ENCODE results near the gene TBCD.
"Not testable (repeated sequence)": the region's sequence is repeated elsewhere in the genome, so short reads cannot be mapped to it uniquely, and the experiment has no call there.

Gene TBCD

GRCh38 chr17:82974136-82974952 lies 222.5 kb downstream of the TBCD start:
- H3K36me3 ChIP-seq (ENCODE audit: insufficient read depth, low read length) = no peaks in the 10 kb centered on the region
- H3K4me1 ChIP-seq (ENCODE audit: control insufficient read depth, insufficient read depth, low read length, unreplicated experiment) = no peaks in the 10 kb centered on the region
- no peaks in the 10 kb centered on the region for H3K27me3 ChIP-seq (ENCODE audit: insufficient read depth, low read length)
- no peak overlapping the region for H3K4me3 ChIP-seq (ENCODE audit: low read depth, low read length)
- no peak overlapping the region for H3K27ac ChIP-seq (ENCODE audit: low read depth, low read length)
- H2AFZ ChIP-seq (ENCODE audit: low read length, unreplicated experiment) = no peak overlapping the region
- H3K79me2 ChIP-seq (ENCODE audit: control insufficient read depth, insufficient read depth, low read length, unreplicated experiment) = no peaks in the 10 kb centered on the region

GRCh38 chr17:82976982-82977488 lies 225.2 kb downstream of the TBCD start:
- Histone ChIP-seq H2AFZ (ENCODE audit: low read length, unreplicated experiment) (no peak overlapping the region), H3K27ac (ENCODE audit: low read depth, low read length) (no peak overlapping the region)

GRCh38 chr17:82977606-82978005 lies 225.7 kb downstream of the TBCD start:
- H3K27me3 ChIP-seq (ENCODE audit: insufficient read depth, low read length) = no peaks in the 10 kb centered on the region
- no peak overlapping the region for H3K27ac ChIP-seq (ENCODE audit: low read depth, low read length)
- no peaks in the 10 kb centered on the region for H3K79me2 ChIP-seq (ENCODE audit: control insufficient read depth, insufficient read depth, low read length, unreplicated experiment)
- no peak overlapping the region for H2AFZ ChIP-seq (ENCODE audit: low read length, unreplicated experiment)
- H3K36me3 ChIP-seq (ENCODE audit: insufficient read depth, low read length) = no peaks in the 10 kb centered on the region
- no peak overlapping the region for H3K4me3 ChIP-seq (ENCODE audit: low read depth, low read length)
- no peaks in the 10 kb centered on the region for H3K4me1 ChIP-seq (ENCODE audit: control insufficient read depth, insufficient read depth, low read length, unreplicated experiment)

More at GRCh38 chr17:82976982-82977488, 225.2 kb downstream of the TBCD start:
- H3K4me1 ChIP-seq (ENCODE audit: control insufficient read depth, insufficient read depth, low read length, unreplicated experiment) = no peaks in the 10 kb centered on the region
- no peaks in the 10 kb centered on the region for H3K27me3 ChIP-seq (ENCODE audit: insufficient read depth, low read length)
- no peaks in the 10 kb centered on the region for H3K36me3 ChIP-seq (ENCODE audit: insufficient read depth, low read length)
- no peaks in the 10 kb centered on the region for H3K79me2 ChIP-seq (ENCODE audit: control insufficient read depth, insufficient read depth, low read length, unreplicated experiment)
- H3K4me3 ChIP-seq (ENCODE audit: low read depth, low read length) = no peak overlapping the region

GRCh38 chr17:82978765-82979349 lies 227.0 kb downstream of the TBCD start:
- Histone ChIP-seq H3K36me3 (ENCODE audit: insufficient read depth, low read length) (no peaks in the 10 kb centered on the region), H3K27ac (ENCODE audit: low read depth, low read length) (no peak overlapping the region), H2AFZ (ENCODE audit: low read length, unreplicated experiment) (no peak overlapping the region), H3K27me3 (ENCODE audit: insufficient read depth, low read length) (no peaks in the 10 kb centered on the region), H3K4me1 (ENCODE audit: control insufficient read depth, insufficient read depth, low read length, unreplicated experiment) (no peaks in the 10 kb centered on the region), H3K79me2 (ENCODE audit: control insufficient read depth, insufficient read depth, low read length, unreplicated experiment) (no peaks in the 10 kb centered on the region), H3K4me3 (ENCODE audit: low read depth, low read length) (no peak overlapping the region)

- Histone ChIP-seq H3K4me3 (ENCODE audit: low read depth, low read length) (no peak overlapping the region), H3K36me3 (ENCODE audit: insufficient read depth, low read length) (no peaks in the 10 kb centered on the region), H3K27me3 (ENCODE audit: insufficient read depth, low read length) (no peaks in the 10 kb centered on the region), H3K79me2 (ENCODE audit: control insufficient read depth, insufficient read depth, low read length, unreplicated experiment) (no peaks in the 10 kb centered on the region), H3K27ac (ENCODE audit: low read depth, low read length) (no peak overlapping the region), H2AFZ (ENCODE audit: low read length, unreplicated experiment) (no peak overlapping the region), H3K4me1 (ENCODE audit: control insufficient read depth, insufficient read depth, low read length, unreplicated experiment) (no peaks in the 10 kb centered on the region)
These were observed 227.9 kb downstream of the TBCD start for GRCh38 chr17:82979718-82980117.

GRCh38 chr17:82980632-82981031 lies 228.8 kb downstream of the TBCD start:
- Histone ChIP-seq H3K4me1 (ENCODE audit: control insufficient read depth, insufficient read depth, low read length, unreplicated experiment) (no peaks in the 10 kb centered on the region), H3K36me3 (ENCODE audit: insufficient read depth, low read length) (no peaks in the 10 kb centered on the region), H3K27me3 (ENCODE audit: insufficient read depth, low read length) (no peaks in the 10 kb centered on the region), H2AFZ (ENCODE audit: low read length, unreplicated experiment) (no peak overlapping the region), H3K27ac (ENCODE audit: low read depth, low read length) (no peak overlapping the region), H3K79me2 (ENCODE audit: control insufficient read depth, insufficient read depth, low read length, unreplicated experiment) (no peaks in the 10 kb centered on the region), H3K4me3 (ENCODE audit: low read depth, low read length) (no peak overlapping the region)

GRCh38 chr17:82981141-82981730 lies 229.4 kb downstream of the TBCD start:
- H2AFZ ChIP-seq (ENCODE audit: low read length, unreplicated experiment) = no peak overlapping the region
- H3K4me1 ChIP-seq (ENCODE audit: control insufficient read depth, insufficient read depth, low read length, unreplicated experiment) = no peaks in the 10 kb centered on the region
- H3K36me3 ChIP-seq (ENCODE audit: insufficient read depth, low read length) = no peaks in the 10 kb centered on the region
- H3K27me3 ChIP-seq (ENCODE audit: insufficient read depth, low read length) = no peaks in the 10 kb centered on the region
- no peak overlapping the region for H3K27ac ChIP-seq (ENCODE audit: low read depth, low read length)
- no peaks in the 10 kb centered on the region for H3K79me2 ChIP-seq (ENCODE audit: control insufficient read depth, insufficient read depth, low read length, unreplicated experiment)
- H3K4me3 ChIP-seq (ENCODE audit: low read depth, low read length) = no peak overlapping the region

- H3K27me3 ChIP-seq (ENCODE audit: insufficient read depth, low read length) = no peaks in the 10 kb centered on the region
- H3K36me3 ChIP-seq (ENCODE audit: insufficient read depth, low read length) = no peaks in the 10 kb centered on the region
- H3K4me1 ChIP-seq (ENCODE audit: control insufficient read depth, insufficient read depth, low read length, unreplicated experiment) = no peaks in the 10 kb centered on the region
- H3K27ac ChIP-seq (ENCODE audit: low read depth, low read length) = no peak overlapping the region
- no peaks in the 10 kb centered on the region for H3K79me2 ChIP-seq (ENCODE audit: control insufficient read depth, insufficient read depth, low read length, unreplicated experiment)
- H3K4me3 ChIP-seq (ENCODE audit: low read depth, low read length) = no peak overlapping the region
- no peak overlapping the region for H2AFZ ChIP-seq (ENCODE audit: low read length, unreplicated experiment)
These were observed 231.8 kb downstream of the TBCD start for GRCh38 chr17:82983510-82984248.

- H3K36me3 ChIP-seq (ENCODE audit: insufficient read depth, low read length); H3K79me2 ChIP-seq (ENCODE audit: control insufficient read depth, insufficient read depth, low read length, unreplicated experiment); H3K4me3 ChIP-seq (ENCODE audit: low read depth, low read length); H3K27me3 ChIP-seq (ENCODE audit: insufficient read depth, low read length); H3K4me1 ChIP-seq (ENCODE audit: control insufficient read depth, insufficient read depth, low read length, unreplicated experiment); H2AFZ ChIP-seq (ENCODE audit: low read length, unreplicated experiment); H3K27ac ChIP-seq (ENCODE audit: low read depth, low read length): not testable (repeated sequence)
These were observed 232.4 kb downstream of the TBCD start for GRCh38 chr17:82984249-82984617.

- no peaks in the 10 kb centered on the region for H3K27me3 ChIP-seq (ENCODE audit: insufficient read depth, low read length)
- H3K79me2 ChIP-seq (ENCODE audit: control insufficient read depth, insufficient read depth, low read length, unreplicated experiment) = no peaks in the 10 kb centered on the region
- no peak overlapping the region for H3K4me3 ChIP-seq (ENCODE audit: low read depth, low read length)
- no peak overlapping the region for H3K27ac ChIP-seq (ENCODE audit: low read depth, low read length)
- no peaks in the 10 kb centered on the region for H3K36me3 ChIP-seq (ENCODE audit: insufficient read depth, low read length)
- no peak overlapping the region for H2AFZ ChIP-seq (ENCODE audit: low read length, unreplicated experiment)
- no peaks in the 10 kb centered on the region for H3K4me1 ChIP-seq (ENCODE audit: control insufficient read depth, insufficient read depth, low read length, unreplicated experiment)
These were observed 233.0 kb downstream of the TBCD start for GRCh38 chr17:82984751-82985427.

All from ACC112 (cell line).